ENCODE data around the gene PGAP3. TPM values are rescaled to one million over a fixed set of nuclear protein-coding genes. Genes with fewer than 3 reads are reported as not detected.
"Not testable (repeated sequence)": the region's sequence is repeated elsewhere in the genome, so short reads cannot be mapped to it uniquely, and the experiment has no call there.

The PGAP3 gene
- total RNA-seq, 1 experiment from 2014 or later = 5.4 TPM

DNA sequence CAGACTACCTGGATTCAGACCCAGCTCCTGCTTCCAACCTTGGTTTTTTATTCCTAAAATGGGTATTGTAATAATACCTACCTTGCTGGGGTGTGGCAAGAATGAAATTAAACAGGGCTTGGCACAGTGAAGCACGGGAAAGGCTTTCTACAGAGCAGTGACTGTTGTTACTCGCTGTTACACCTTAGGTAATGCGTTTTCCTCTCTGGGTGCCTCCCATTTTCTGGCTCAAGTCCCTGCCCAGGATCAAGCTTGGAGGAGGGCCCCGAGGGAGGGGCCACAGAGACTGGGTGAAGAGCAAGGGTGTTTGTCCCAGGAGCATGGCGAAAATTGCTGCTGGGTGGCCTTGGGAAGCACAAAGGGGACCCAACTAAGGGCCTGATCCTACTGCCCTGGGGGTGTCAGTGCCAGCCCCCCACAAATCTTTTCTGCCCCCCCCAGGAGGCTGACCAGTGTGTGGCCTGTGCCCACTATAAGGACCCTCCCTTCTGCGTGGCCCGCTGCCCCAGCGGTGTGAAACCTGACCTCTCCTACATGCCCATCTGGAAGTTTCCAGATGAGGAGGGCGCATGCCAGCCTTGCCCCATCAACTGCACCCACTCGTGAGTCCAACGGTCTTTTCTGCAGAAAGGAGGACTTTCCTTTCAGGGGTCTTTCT lies 29.2 kb upstream of the PGAP3 start:
- in situ Hi-C loops (cut with HindIII; ENCODE audit: low pct_unique_long_range_greater_than_20kb, low sequenced_read_pairs) = no loop called here
- no peak for DNase-seq (ENCODE audit: low read depth)

GRCh38 chr17:39716073-39716818 lies 28.4 kb upstream of the PGAP3 start:
- in situ Hi-C loops (cut with HindIII; ENCODE audit: low pct_unique_long_range_greater_than_20kb, low sequenced_read_pairs) = no loop called here
- no peak for DNase-seq (ENCODE audit: low read depth)

DNA sequence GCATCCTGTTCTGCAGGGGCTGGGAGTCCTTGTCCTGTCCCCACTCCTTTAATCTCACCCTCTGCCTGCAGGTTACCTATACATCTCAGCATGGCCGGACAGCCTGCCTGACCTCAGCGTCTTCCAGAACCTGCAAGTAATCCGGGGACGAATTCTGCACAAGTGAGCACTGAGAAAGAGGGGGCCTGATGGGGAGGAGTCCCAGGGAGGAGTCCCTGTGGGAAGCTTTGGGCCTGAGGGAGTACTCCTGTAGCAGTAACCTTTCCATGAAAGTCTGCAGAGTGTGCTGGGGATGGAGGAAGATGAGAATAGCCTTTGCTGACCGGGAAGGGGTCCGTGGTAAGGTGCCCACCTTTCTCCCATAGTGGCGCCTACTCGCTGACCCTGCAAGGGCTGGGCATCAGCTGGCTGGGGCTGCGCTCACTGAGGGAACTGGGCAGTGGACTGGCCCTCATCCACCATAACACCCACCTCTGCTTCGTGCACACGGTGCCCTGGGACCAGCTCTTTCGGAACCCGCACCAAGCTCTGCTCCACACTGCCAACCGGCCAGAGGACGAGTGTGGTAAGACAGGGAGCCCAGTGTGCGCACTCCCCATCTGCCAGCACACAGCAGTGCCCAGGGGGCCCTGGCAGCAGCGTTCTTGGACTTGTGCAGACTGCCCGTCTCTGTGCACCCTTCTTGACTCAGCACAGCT lies 27.7 kb upstream of the PGAP3 start:
- DNase-seq (ENCODE audit: low read depth) = no peak
- in situ Hi-C loops (cut with HindIII; ENCODE audit: low pct_unique_long_range_greater_than_20kb, low sequenced_read_pairs) = no loop called here

GRCh38 chr17:39714234-39714633 lies 26.4 kb upstream of the PGAP3 start:
- DNase-seq (ENCODE audit: low read depth) = no peak

GRCh38 chr17:39711851-39712250 lies 24.0 kb upstream of the PGAP3 start:
- DNase-seq (ENCODE audit: low read depth) = no peak
- in situ Hi-C loops (cut with HindIII; ENCODE audit: low pct_unique_long_range_greater_than_20kb, low sequenced_read_pairs) = no loop called here

More at GRCh38 chr17:39714234-39714633, 26.4 kb upstream of the PGAP3 start:
- in situ Hi-C loops (cut with HindIII; ENCODE audit: low pct_unique_long_range_greater_than_20kb, low sequenced_read_pairs) = no loop called here

DNA sequence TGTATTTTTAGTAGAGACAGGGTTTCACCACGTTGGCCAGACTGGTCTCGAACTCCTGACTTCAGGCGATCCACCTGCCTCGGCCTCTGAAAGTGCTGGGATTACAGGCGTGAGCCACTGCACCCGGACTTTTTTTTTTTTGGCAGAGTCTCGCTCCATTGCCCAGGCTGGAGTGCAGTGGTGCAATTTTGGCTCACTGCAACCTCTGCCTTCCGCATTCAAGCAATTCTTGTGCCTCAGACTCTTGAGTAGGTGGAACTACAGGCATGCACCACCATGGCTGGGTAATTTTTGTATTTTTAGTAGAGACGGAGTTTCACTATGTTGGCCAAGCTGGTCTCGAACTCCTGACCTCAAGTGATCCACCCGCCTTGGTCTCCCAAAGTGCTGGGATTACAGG lies 23.2 kb upstream of the PGAP3 start:
- in situ Hi-C loops (cut with HindIII; ENCODE audit: low pct_unique_long_range_greater_than_20kb, low sequenced_read_pairs); DNase-seq (ENCODE audit: low read depth): not testable (repeated sequence)

DNA sequence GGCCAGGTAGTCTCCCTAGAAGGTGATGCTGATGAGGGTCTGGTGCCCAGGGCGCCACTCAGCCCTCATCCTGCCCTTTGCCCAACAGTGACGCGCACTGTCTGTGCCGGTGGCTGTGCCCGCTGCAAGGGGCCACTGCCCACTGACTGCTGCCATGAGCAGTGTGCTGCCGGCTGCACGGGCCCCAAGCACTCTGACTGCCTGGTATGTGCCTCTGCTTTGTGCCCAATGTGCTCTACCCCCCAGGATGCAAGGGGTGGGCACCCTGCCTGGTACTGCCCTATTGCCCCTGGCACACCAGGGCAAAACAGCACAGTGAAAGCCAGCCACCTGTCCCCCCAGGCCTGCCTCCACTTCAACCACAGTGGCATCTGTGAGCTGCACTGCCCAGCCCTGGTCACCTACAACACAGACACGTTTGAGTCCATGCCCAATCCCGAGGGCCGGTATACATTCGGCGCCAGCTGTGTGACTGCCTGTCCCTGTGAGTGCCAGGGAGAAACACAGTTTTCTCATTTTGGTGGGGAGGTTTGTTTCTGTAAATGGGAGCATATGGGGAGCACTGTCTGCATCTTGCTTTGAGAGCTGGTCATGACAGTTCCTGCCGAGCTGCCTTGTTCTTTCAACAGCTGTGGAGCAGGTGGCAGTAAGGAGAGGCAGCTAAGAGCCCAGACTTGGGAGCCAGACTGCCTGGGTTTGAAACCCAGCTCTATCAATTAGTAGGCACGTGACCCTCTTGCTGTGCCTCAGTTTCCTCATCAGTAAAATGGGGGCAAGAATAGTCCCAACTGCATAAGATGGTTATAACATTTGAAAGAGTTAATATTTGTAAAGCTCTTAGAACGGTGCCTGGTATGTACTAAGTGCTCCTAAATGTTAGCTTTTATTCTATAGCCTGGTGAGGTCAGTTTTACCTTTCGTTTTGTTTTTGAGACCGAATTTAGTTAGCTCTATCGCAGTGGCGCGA lies 22.4 kb upstream of the PGAP3 start:
- in situ Hi-C loops (cut with HindIII; ENCODE audit: low pct_unique_long_range_greater_than_20kb, low sequenced_read_pairs) = no loop called here
- no peak for DNase-seq (ENCODE audit: low read depth)

- DNase-seq (ENCODE audit: low read depth) = no peak
- in situ Hi-C loops (cut with HindIII; ENCODE audit: low pct_unique_long_range_greater_than_20kb, low sequenced_read_pairs) = no loop called here
These were observed 21.6 kb upstream of the PGAP3 start for GRCh38 chr17:39709319-39709997.

GRCh38 chr17:39706921-39707337 lies 19.1 kb upstream of the PGAP3 start:
- in situ Hi-C loops (cut with HindIII; ENCODE audit: low pct_unique_long_range_greater_than_20kb, low sequenced_read_pairs) = no loop called here
- DNase-seq (ENCODE audit: low read depth) = no peak

DNA sequence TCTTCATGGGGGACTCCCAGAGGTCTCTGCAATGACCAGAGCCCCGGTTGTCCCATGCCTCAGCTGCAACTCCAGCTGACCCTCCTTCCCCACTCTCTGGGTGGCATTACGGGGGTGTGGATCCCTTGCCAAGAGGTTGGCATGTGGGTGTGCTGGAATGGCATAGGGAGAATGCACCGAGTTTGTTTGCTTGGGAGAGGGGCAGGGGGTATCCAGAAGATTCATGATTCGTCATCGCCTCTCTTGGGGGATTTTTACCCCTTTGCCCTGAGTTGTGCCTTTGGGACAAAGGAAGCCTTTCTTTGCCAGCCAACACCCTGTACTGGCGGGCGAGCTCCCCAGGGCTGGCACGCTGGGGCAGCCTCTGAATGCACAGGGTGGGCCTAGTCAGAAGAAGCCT lies 18.5 kb upstream of the PGAP3 start:
- in situ Hi-C loops (cut with HindIII; ENCODE audit: low pct_unique_long_range_greater_than_20kb, low sequenced_read_pairs) = no loop called here
- DNase-seq (ENCODE audit: low read depth) = no peak

- in situ Hi-C loops (cut with HindIII; ENCODE audit: low pct_unique_long_range_greater_than_20kb, low sequenced_read_pairs) = no loop called here
- no peak for DNase-seq (ENCODE audit: low read depth)
These were observed 18.0 kb upstream of the PGAP3 start for GRCh38 chr17:39705786-39706348.

- DNase-seq (ENCODE audit: low read depth) = no peak
- in situ Hi-C loops (cut with HindIII; ENCODE audit: low pct_unique_long_range_greater_than_20kb, low sequenced_read_pairs) = no loop called here
These were observed 17.1 kb upstream of the PGAP3 start for GRCh38 chr17:39704821-39705551.

GRCh38 chr17:39703913-39704312 lies 16.1 kb upstream of the PGAP3 start:
- in situ Hi-C loops (cut with HindIII; ENCODE audit: low pct_unique_long_range_greater_than_20kb, low sequenced_read_pairs) = no loop called here
- DNase-seq (ENCODE audit: low read depth) = no peak

- DNase-seq (ENCODE audit: low read depth) = no peak
- in situ Hi-C loops (cut with HindIII; ENCODE audit: low pct_unique_long_range_greater_than_20kb, low sequenced_read_pairs) = no loop called here
These were observed 15.3 kb upstream of the PGAP3 start for GRCh38 chr17:39702901-39703893.

GRCh38 chr17:39701784-39702422 lies 14.0 kb upstream of the PGAP3 start:
- in situ Hi-C loops (cut with HindIII; ENCODE audit: low pct_unique_long_range_greater_than_20kb, low sequenced_read_pairs) = no loop called here
- no peak for DNase-seq (ENCODE audit: low read depth)
